ENCODE data around the gene FKBP2.
A peak's percentile ranks its signal among the peaks of the same experiment; 100 is the strongest.

FKBP2 gene

GRCh38 chr11:64285885-64286800 is 45.2 kb downstream of the FKBP2 start:
- DNase-seq, result no peak

GRCh38 chr11:64286801-64287159 is 45.9 kb downstream of the FKBP2 start:
- DNase-seq, result no peak

GRCh38 chr11:64287676-64288352 is 46.9 kb downstream of the FKBP2 start:
- no peak for DNase-seq

GRCh38 chr11:64288353-64288750 is 47.5 kb downstream of the FKBP2 start:
- no peak for DNase-seq

GRCh38 chr11:64289002-64289564 is 48.2 kb downstream of the FKBP2 start:
- no peak for DNase-seq

GRCh38 chr11:64290352-64291261 is 49.7 kb downstream of the FKBP2 start:
- DNase-seq, result no peak

- no peak for DNase-seq
These were observed 50.4 kb downstream of the FKBP2 start, which contains the start of gene KCNK4 for GRCh38 chr11:64291262-64291751. Gene KCNK4, plus strand, starts transcription at chr11:64291302. Its CDS starts 1,717 bp downstream, at chr11:64293019.

- peak in 1 of 2 donors; percentile 4 for DNase-seq
These were observed 51.0 kb downstream of the FKBP2 start for GRCh38 chr11:64291752-64292459.

- DNase-seq, result peak in 1 of 2 donors; percentile 27
These were observed 51.8 kb downstream of the FKBP2 start for GRCh38 chr11:64292460-64293254.

Data from inflammatory macrophage (primary cell).